Measurements from ENCODE around the gene TMC2.
"Not testable (repeated sequence)": the region's sequence is repeated elsewhere in the genome, so short reads cannot be mapped to it uniquely, and the experiment has no call there.

TMC2 gene

GRCh38 chr20:2659547-2659946, 123.2 kb downstream of the TMC2 start:
- Histone ChIP-seq H3K36me3 (ENCODE audit: control insufficient read depth, insufficient read depth, low read length) (peaks cover 54% of the 10 kb centered on the region), H3K27me3 (ENCODE audit: control insufficient read depth, insufficient read depth, low read length) (no peaks in the 10 kb centered on the region), H3K4me3 (ENCODE audit: low read length) (no peak overlapping the region), H3K4me1 (ENCODE audit: control insufficient read depth, insufficient read depth, low read length) (no peaks in the 10 kb centered on the region; the same call in 1 of the 2 replicates), H3K27ac (ENCODE audit: low read length) (no peak overlapping the region), H3K9me3 (ENCODE audit: control insufficient read depth, insufficient read depth, low read length) (no peaks in the 10 kb centered on the region)
- no peak for DNase-seq (ENCODE audit: low read depth, low spot score)
- no CpG with 5 or more reads among the region's 10 CpGs for WGBS (ENCODE audit: insufficient coverage, insufficient read length)

DNA sequence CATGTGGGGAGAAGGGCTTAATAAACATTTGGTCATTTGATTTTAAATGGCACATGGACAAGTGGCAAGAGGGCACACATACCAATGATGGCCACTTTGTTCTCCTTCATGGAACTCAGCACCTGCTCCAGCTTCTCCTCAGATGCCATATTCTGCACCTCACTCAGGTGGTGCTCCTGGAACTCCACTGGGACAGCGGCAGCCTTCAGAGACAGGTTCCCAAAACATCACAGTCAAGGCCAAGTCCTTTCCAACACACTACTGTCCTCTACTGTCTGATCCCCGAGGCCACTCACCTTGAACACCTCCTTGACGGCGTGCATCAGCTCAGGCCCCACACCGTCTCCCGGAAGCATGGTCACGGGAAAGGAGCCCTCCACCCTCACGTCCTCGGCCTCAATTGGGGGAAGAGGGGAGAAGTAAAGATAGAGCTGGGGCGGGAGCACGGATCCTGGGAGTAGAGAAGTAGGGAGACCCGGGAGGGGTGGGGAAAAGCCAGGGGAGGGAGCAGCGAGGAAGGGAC, 127.1 kb downstream of the TMC2 start:
- no peak for DNase-seq (ENCODE audit: low read depth, low spot score)
- H3K36me3 ChIP-seq (ENCODE audit: control insufficient read depth, insufficient read depth, low read length) = peaks cover 24% of the 10 kb centered on the region
- H3K4me1 ChIP-seq (ENCODE audit: control insufficient read depth, insufficient read depth, low read length) = no peaks in the 10 kb centered on the region; the same call in 1 of the 2 replicates
- H3K27me3 ChIP-seq (ENCODE audit: control insufficient read depth, insufficient read depth, low read length) = no peaks in the 10 kb centered on the region
- H3K27ac ChIP-seq (ENCODE audit: low read length) = no peak overlapping the region
- WGBS (ENCODE audit: insufficient coverage, insufficient read length) = no CpG with 5 or more reads among the region's 13 CpGs
- peak overlapping the region; percentile 80 for H3K4me3 ChIP-seq (ENCODE audit: low read length)
- no peaks in the 10 kb centered on the region for H3K9me3 ChIP-seq (ENCODE audit: control insufficient read depth, insufficient read depth, low read length)

GRCh38 chr20:2663887-2664719, 127.7 kb downstream of the TMC2 start, which contains the start of gene IDH3B:
TSS of gene IDH3B (minus strand) at chr20:2664216. CDS start at chr20:2664188, 28 bp downstream.
- Histone ChIP-seq H3K27ac (ENCODE audit: low read length) (no peak within 1 kb of the TSS), H3K4me3 (ENCODE audit: low read length) (peak within 1 kb of the TSS; percentile 80), H3K4me1 (ENCODE audit: control insufficient read depth, insufficient read depth, low read length) (no peaks in the 10 kb centered on the region; the same call in 1 of the 2 replicates), H3K27me3 (ENCODE audit: control insufficient read depth, insufficient read depth, low read length) (peaks cover 2% of the 10 kb centered on the region; the same call in 1 of the 2 replicates), H3K36me3 (ENCODE audit: control insufficient read depth, insufficient read depth, low read length) (peaks cover 18% of the 10 kb centered on the region), H3K9me3 (ENCODE audit: control insufficient read depth, insufficient read depth, low read length) (no peaks in the 10 kb centered on the region)
- DNase-seq (ENCODE audit: low read depth, low spot score) = peak; percentile 60
- no CpG with 5 or more reads among the region's 49 CpGs for WGBS (ENCODE audit: insufficient coverage, insufficient read length)

- H3K4me1 ChIP-seq (ENCODE audit: control insufficient read depth, insufficient read depth, low read length) = no peaks in the 10 kb centered on the region
- H3K4me3 ChIP-seq (ENCODE audit: low read length) = no peak overlapping the region
- no peak overlapping the region for H3K27ac ChIP-seq (ENCODE audit: low read length)
- H3K9me3 ChIP-seq (ENCODE audit: control insufficient read depth, insufficient read depth, low read length) = no peaks in the 10 kb centered on the region
- no CpG with 5 or more reads among the region's 4 CpGs for WGBS (ENCODE audit: insufficient coverage, insufficient read length)
- DNase-seq (ENCODE audit: low read depth, low spot score) = no peak
- no peaks in the 10 kb centered on the region for H3K36me3 ChIP-seq (ENCODE audit: control insufficient read depth, insufficient read depth, low read length)
- peaks cover 2% of the 10 kb centered on the region; the same call in 1 of the 2 replicates for H3K27me3 ChIP-seq (ENCODE audit: control insufficient read depth, insufficient read depth, low read length)
These were observed 135.6 kb downstream of the TMC2 start for GRCh38 chr20:2671977-2672376.

DNA sequence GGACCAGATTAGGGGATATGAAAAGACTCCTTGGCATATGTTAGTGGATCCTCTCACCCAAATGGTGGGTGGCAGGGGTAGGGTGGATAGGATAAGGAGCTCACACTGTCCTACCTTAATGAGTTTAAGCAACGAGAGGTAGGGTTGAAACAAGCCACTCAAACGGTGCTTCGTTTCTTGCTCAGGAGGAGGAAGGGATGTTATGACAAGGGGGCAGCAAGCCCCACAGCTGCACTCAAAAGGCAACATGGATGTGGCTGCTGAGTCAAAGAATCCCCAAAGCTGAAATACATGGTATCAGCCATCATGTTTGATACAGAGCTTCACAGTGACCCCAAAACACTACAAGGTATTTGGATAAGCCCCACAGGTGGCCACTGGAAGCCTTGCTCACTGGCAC, 136.1 kb downstream of the TMC2 start:
- no peak overlapping the region for H3K4me3 ChIP-seq (ENCODE audit: low read length)
- H3K36me3 ChIP-seq (ENCODE audit: control insufficient read depth, insufficient read depth, low read length) = no peaks in the 10 kb centered on the region
- H3K4me1 ChIP-seq (ENCODE audit: control insufficient read depth, insufficient read depth, low read length) = no peaks in the 10 kb centered on the region
- H3K27ac ChIP-seq (ENCODE audit: low read length) = no peak overlapping the region
- peaks cover 2% of the 10 kb centered on the region; the same call in 1 of the 2 replicates for H3K27me3 ChIP-seq (ENCODE audit: control insufficient read depth, insufficient read depth, low read length)
- no peak for DNase-seq (ENCODE audit: low read depth, low spot score)
- WGBS (ENCODE audit: insufficient coverage, insufficient read length) = no CpG with 5 or more reads among the region's 3 CpGs
- H3K9me3 ChIP-seq (ENCODE audit: control insufficient read depth, insufficient read depth, low read length) = no peaks in the 10 kb centered on the region

GRCh38 chr20:2673453-2673852, 137.1 kb downstream of the TMC2 start:
- peaks cover 2% of the 10 kb centered on the region; the same call in 1 of the 2 replicates for H3K27me3 ChIP-seq (ENCODE audit: control insufficient read depth, insufficient read depth, low read length)
- WGBS (ENCODE audit: insufficient coverage, insufficient read length) = no CpG with 5 or more reads among the region's 4 CpGs

DNA sequence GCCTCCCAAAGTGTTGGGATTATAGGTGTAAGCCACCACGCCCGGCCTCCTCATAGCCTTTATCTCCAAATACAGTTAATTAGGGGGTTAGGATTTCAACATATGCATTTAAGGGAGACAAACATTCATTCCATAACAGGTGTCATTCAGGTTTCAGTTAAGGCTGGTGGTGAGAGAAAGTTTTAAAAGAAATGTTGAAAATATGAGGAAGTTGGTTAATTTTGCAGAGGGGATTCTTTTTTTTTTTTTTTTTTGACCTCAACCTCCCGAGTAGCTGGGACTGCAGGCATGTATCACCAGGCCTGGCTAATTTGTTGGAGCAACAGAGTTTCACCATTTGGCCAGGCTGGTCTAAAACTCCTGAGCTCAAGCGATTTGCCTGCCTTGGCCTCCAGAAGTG, 143.7 kb downstream of the TMC2 start:
- H3K4me3 ChIP-seq (ENCODE audit: low read length) = no peak overlapping the region
- no peaks in the 10 kb centered on the region for H3K36me3 ChIP-seq (ENCODE audit: control insufficient read depth, insufficient read depth, low read length)
- no peak overlapping the region for H3K27ac ChIP-seq (ENCODE audit: low read length)
- H3K27me3 ChIP-seq (ENCODE audit: control insufficient read depth, insufficient read depth, low read length) = no peaks in the 10 kb centered on the region
- H3K4me1 ChIP-seq (ENCODE audit: control insufficient read depth, insufficient read depth, low read length) = no peaks in the 10 kb centered on the region
- no peak for DNase-seq (ENCODE audit: low read depth, low spot score)
- no CpG with 5 or more reads among the region's 4 CpGs for WGBS (ENCODE audit: insufficient coverage, insufficient read length)
- no peaks in the 10 kb centered on the region for H3K9me3 ChIP-seq (ENCODE audit: control insufficient read depth, insufficient read depth, low read length)

More at GRCh38 chr20:2673453-2673852, 137.1 kb downstream of the TMC2 start:
- Histone ChIP-seq H3K4me3 (ENCODE audit: low read length) (no peak overlapping the region), H3K4me1 (ENCODE audit: control insufficient read depth, insufficient read depth, low read length) (no peaks in the 10 kb centered on the region), H3K27ac (ENCODE audit: low read length) (no peak overlapping the region), H3K36me3 (ENCODE audit: control insufficient read depth, insufficient read depth, low read length) (no peaks in the 10 kb centered on the region), H3K9me3 (ENCODE audit: control insufficient read depth, insufficient read depth, low read length) (no peaks in the 10 kb centered on the region)
- no peak for DNase-seq (ENCODE audit: low read depth, low spot score)

GRCh38 chr20:2682040-2682439, 145.7 kb downstream of the TMC2 start:
- H3K4me1 ChIP-seq (ENCODE audit: control insufficient read depth, insufficient read depth, low read length); H3K36me3 ChIP-seq (ENCODE audit: control insufficient read depth, insufficient read depth, low read length); H3K27me3 ChIP-seq (ENCODE audit: control insufficient read depth, insufficient read depth, low read length); DNase-seq (ENCODE audit: low read depth, low spot score); H3K27ac ChIP-seq (ENCODE audit: low read length); H3K9me3 ChIP-seq (ENCODE audit: control insufficient read depth, insufficient read depth, low read length); H3K4me3 ChIP-seq (ENCODE audit: low read length): not testable (repeated sequence)
- 100% methylated on average over 2 of the region's 3 CpGs for WGBS (ENCODE audit: insufficient coverage, insufficient read length)

GRCh38 chr20:2684817-2685216, 148.4 kb downstream of the TMC2 start:
- not testable (repeated sequence) for H3K36me3 ChIP-seq (ENCODE audit: control insufficient read depth, insufficient read depth, low read length); DNase-seq (ENCODE audit: low read depth, low spot score)
- WGBS (ENCODE audit: insufficient coverage, insufficient read length) = no CpG with 5 or more reads among the region's 4 CpGs

DNA sequence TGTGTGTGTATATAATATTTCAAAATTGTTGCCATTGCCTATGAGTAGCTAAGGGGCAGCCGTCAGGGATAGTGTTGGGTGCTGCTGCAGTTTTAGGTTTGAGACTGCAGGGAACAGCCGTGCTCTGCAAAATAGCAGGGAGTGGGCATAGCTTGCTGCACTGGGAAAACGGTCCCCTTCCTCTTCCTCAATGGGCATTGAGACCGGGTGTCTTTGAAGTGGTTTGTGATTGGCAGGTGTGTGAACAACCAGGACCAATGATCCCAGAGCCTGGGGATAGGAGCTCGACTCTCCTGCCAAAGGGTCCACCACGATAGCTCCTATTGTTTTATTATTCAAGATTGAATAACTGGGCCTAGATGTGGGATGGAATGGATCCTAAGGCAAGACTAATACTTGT, 151.1 kb downstream of the TMC2 start:
- Histone ChIP-seq H3K9me3 (ENCODE audit: control insufficient read depth, insufficient read depth, low read length) (no peaks in the 10 kb centered on the region), H3K27me3 (ENCODE audit: control insufficient read depth, insufficient read depth, low read length) (peaks cover 33% of the 10 kb centered on the region), H3K36me3 (ENCODE audit: control insufficient read depth, insufficient read depth, low read length) (no peaks in the 10 kb centered on the region), H3K4me3 (ENCODE audit: low read length) (no peak overlapping the region), H3K4me1 (ENCODE audit: control insufficient read depth, insufficient read depth, low read length) (no peaks in the 10 kb centered on the region), H3K27ac (ENCODE audit: low read length) (no peak overlapping the region)
- DNase-seq (ENCODE audit: low read depth, low spot score) = no peak
- no CpG with 5 or more reads among the region's 6 CpGs for WGBS (ENCODE audit: insufficient coverage, insufficient read length)

More at GRCh38 chr20:2684817-2685216, 148.4 kb downstream of the TMC2 start:
- H3K27me3 ChIP-seq (ENCODE audit: control insufficient read depth, insufficient read depth, low read length); H3K9me3 ChIP-seq (ENCODE audit: control insufficient read depth, insufficient read depth, low read length); H3K4me1 ChIP-seq (ENCODE audit: control insufficient read depth, insufficient read depth, low read length); H3K4me3 ChIP-seq (ENCODE audit: low read length); H3K27ac ChIP-seq (ENCODE audit: low read length): not testable (repeated sequence)

All from iPS DF 6.9 (cell line).